PC-3 (cell line): ENCODE results near the gene TMEM91.

Experiments used
- CTCF ChIP-seq: fragments of 300-600 bp; sonication (generic); conservative IDR thresholded peaks from 2 replicates; pipeline ENCODE4 v1.5.1; 2017; ENCODE audit warnings: antibody characterized with exemption, low read depth, mild to moderate bottlenecking, low read length
- EZH2 ChIP-seq: fragments of 300-600 bp; sonication (generic); IDR thresholded peaks from one replicate; pipeline ENCODE4 v1.6.1; 2017; ENCODE audit warnings: antibody characterized with exemption, mild to moderate bottlenecking, low read length; ENCODE audit not compliant: unreplicated experiment
- EZH2phosphoT487 ChIP-seq: fragments of 300-600 bp; sonication (generic); IDR thresholded peaks from 2 replicates; pipeline ENCODE4 v1.6.1; 2018; ENCODE audit warnings: mild to moderate bottlenecking, antibody characterized with exemption, low read length, borderline replicate concordance

GRCh38 chr19:41421973-41422372, 45.6 kb downstream of the TMEM91 start:
- no peak for TF ChIP-seq CTCF
- no peak for TF ChIP-seq EZH2phosphoT487
- TF ChIP-seq EZH2: no peak
